Measurements from ENCODE around the gene HOXB9. TPM values are rescaled to one million over a fixed set of nuclear protein-coding genes. Genes with fewer than 3 reads are reported as not detected.

The HOXB9 gene
- total and polyA plus RNA-seq, 9 of the 15 experiments (the other 6 are each of a cell fraction or from before 2014, with no cell fraction given): 3.1 to 196 (median 77.6) TPM

DNA sequence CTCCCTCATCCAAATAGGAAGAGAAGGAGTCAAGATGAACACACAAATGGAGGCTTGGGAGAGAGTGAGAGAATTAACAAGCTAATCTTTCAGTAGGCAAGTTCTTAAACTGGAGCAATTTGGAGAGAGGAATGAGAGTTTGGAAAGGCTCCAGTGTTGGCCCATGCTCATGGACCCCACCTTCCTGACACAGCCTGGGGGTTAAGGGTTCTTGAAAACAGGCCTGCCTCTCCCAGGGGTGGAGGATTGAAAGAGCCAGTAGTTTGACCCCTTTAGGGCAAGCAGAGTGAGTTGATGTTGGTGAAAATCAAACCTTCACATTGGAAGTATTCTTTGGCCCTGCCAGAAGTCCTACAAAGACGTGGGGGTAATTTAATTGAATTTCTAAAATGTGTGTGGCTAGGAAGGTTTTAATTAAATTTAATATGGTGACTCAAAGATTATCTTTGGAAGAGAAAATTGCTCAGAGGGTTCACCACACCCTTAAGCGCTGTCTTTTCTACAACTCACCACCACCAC is 41.9 kb downstream of the HOXB9 start (continued):
- no peak for TF ChIP-seq RFX7 (CRISPR knock-in tag; IDR thresholded peaks at IDR 0.05)
- no peak for TF ChIP-seq SMARCC2 (IDR thresholded peaks at IDR 0.05; ENCODE audit: low read depth)
- TF ChIP-seq, protein P1, sequence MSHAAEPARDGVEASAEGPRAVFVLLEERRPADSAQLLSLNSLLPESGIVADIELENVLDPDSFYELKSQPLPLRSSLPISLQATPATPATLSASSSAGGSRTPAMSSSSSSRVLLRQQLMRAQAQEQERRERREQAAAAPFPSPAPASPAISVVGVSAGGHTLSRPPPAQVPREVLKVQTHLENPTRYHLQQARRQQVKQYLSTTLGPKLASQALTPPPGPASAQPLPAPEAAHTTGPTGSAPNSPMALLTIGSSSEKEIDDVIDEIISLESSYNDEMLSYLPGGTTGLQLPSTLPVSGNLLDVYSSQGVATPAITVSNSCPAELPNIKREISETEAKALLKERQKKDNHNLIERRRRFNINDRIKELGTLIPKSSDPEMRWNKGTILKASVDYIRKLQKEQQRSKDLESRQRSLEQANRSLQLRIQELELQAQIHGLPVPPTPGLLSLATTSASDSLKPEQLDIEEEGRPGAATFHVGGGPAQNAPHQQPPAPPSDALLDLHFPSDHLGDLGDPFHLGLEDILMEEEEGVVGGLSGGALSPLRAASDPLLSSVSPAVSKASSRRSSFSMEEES (CRISPR knock-in tag; IDR thresholded peaks at IDR 0.05): no peak
- TF ChIP-seq, protein P2, sequence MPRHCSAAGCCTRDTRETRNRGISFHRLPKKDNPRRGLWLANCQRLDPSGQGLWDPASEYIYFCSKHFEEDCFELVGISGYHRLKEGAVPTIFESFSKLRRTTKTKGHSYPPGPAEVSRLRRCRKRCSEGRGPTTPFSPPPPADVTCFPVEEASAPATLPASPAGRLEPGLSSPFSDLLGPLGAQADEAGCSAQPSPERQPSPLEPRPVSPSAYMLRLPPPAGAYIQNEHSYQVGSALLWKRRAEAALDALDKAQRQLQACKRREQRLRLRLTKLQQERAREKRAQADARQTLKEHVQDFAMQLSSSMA (CRISPR knock-in tag; IDR thresholded peaks at IDR 0.05): 0 out of 2 replicates have a peak, but pooled peaks have one; percentile 13
- TF ChIP-seq WHSC1 (IDR thresholded peaks at IDR 0.05; ENCODE audit: low read length): no peak
- no peak for TF ChIP-seq HNRNPK (IDR thresholded peaks at IDR 0.05; ENCODE audit: low read depth, low read length, poor library complexity, severe bottlenecking)
- TF ChIP-seq ARHGAP35 (IDR thresholded peaks at IDR 0.05; ENCODE audit: partially characterized antibody): no peak
- TF ChIP-seq CXXC5 (CRISPR knock-in tag; IDR thresholded peaks at IDR 0.05): 0 out of 2 replicates have a peak, but pooled peaks have one; percentile 2
- no peak for TF ChIP-seq FOXM1 (IDR thresholded peaks at IDR 0.05; ENCODE audit: low read depth)
- no peak for TF ChIP-seq FOXM1 (CRISPR knock-in tag; IDR thresholded peaks at IDR 0.05; ENCODE audit: low read depth)
- no peak for TF ChIP-seq MEF2D (tag; conservative IDR thresholded peaks at IDR 0.05; ENCODE audit: low read depth)
- TF ChIP-seq ZNF12 (CRISPR knock-in tag; IDR thresholded peaks at IDR 0.05): no peak
- no peak for TF ChIP-seq SRSF1 (IDR thresholded peaks at IDR 0.05; ENCODE audit: low read depth, low read length)
- no peak for TF ChIP-seq SP2 (IDR thresholded peaks at IDR 0.05; ENCODE audit: extremely low read depth, low read depth, low read length, poor library complexity, severe bottlenecking)
- TF ChIP-seq RBM25 (IDR thresholded peaks at IDR 0.05; ENCODE audit: low read depth, low read length, severe bottlenecking): no peak
- 0 out of 2 replicates have a peak, but pooled peaks have one; percentile 32 for TF ChIP-seq ZNF212 (CRISPR knock-in tag; IDR thresholded peaks at IDR 0.05)
- no peak for TF ChIP-seq RBM22 (IDR thresholded peaks at IDR 0.05; ENCODE audit: low read depth, low read length, poor library complexity, severe bottlenecking)

Data from K562 (cell line).